Measurements from ENCODE around the gene MACROD2.

Gene MACROD2

DNA sequence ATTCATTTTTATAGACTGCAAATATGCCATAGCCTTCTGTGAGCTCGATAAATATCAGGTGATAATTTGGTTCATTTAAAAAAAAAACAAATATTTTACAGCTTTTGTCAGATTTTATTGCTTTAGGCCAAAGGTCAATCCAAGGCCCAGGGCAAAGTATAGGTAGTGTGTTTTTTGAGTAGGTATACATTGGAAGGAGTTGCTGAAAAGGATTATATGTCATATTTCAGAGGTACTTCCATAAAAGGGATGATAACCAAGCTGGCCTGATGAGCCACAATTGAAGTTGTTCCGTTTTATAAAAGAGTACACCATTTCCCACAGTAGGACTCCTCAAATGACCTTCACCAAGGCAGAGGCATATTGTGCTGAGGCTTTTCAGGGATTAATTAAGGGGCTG is 794.9 kb downstream of the MACROD2 start:
- H3K36me3 ChIP-seq (ENCODE audit: control insufficient read depth, insufficient read depth, low read length): no peaks in the 10 kb centered on the region
- H3K4me1 ChIP-seq (ENCODE audit: control insufficient read depth, insufficient read depth, low read length): no peaks in the 10 kb centered on the region
- H3K9ac ChIP-seq (ENCODE audit: low read depth, low read length): no peak overlapping the region
- H3K27me3 ChIP-seq (ENCODE audit: control insufficient read depth, insufficient read depth, low read length): no peaks in the 10 kb centered on the region
- H3K4me3 ChIP-seq (ENCODE audit: low read depth, low read length): no peak overlapping the region
- H3K9me3 ChIP-seq (ENCODE audit: control insufficient read depth, insufficient read depth, low read length): no peaks in the 10 kb centered on the region

DNA sequence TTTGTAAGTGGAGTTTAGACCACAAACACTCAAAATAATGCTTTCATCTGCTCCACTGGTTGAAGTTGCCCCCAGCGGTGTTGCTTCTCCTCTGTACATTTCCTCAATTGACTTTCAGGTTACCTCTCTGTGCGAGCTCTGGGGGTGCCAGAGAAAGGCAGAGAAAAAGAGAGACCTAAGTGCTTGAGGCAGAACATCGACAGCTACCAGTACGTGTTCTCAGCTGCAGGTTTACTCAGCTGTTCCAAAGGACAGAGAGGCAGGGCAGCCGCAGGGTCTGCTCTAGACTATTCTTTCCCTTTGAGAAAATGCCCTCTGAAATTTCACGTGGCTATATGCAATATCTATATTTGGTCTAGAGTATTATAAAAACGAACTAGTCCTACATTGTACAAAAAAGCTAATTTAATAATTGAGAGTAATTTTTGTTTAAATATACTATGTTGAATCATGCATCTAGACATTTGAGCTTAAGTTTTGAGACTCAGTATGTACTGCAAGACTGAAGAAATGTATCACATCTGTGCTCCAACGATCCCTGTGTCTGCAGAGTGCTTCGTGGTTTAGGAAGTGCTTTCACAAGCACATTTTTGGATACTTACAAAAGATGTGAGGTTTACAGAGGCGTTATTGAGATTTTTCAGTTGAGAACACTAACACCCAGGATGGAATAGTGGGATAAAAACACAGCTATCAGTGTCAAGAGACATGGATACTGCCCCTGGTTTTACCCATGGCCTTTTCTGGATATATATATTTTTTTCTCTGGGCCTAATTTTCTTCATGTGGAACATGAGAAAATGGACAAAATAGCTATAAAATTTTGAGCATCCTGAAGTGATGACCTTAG is 795.7 kb downstream of the MACROD2 start:
- H3K4me3 ChIP-seq (ENCODE audit: low read depth, low read length): no peak overlapping the region
- no peaks in the 10 kb centered on the region for H3K27me3 ChIP-seq (ENCODE audit: control insufficient read depth, insufficient read depth, low read length)
- H3K4me1 ChIP-seq (ENCODE audit: control insufficient read depth, insufficient read depth, low read length): no peaks in the 10 kb centered on the region
- no peak overlapping the region for H3K9ac ChIP-seq (ENCODE audit: low read depth, low read length)
- H3K36me3 ChIP-seq (ENCODE audit: control insufficient read depth, insufficient read depth, low read length): no peaks in the 10 kb centered on the region
- no peaks in the 10 kb centered on the region for H3K9me3 ChIP-seq (ENCODE audit: control insufficient read depth, insufficient read depth, low read length)

DNA sequence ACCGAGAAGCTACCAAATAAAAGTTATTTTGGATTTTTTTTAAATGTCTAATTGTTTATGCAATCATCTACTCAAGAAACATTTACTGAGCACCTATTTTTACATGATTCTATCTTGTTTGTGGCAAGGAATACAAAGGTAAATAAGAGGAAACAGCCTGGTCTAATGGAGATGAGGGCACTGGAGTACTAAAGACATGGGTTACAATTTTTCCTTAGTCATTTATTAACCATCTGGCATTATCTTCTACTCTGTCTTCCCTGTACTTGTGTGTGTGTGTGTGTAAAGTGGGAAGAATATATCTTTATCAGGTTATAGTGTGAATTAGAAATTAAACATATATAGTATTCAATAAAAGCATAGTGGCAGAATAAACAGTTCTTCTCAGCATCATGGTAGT is 797.6 kb downstream of the MACROD2 start:
- no peaks in the 10 kb centered on the region for H3K36me3 ChIP-seq (ENCODE audit: control insufficient read depth, insufficient read depth, low read length)
- H3K4me3 ChIP-seq (ENCODE audit: low read depth, low read length): no peak overlapping the region
- H3K9me3 ChIP-seq (ENCODE audit: control insufficient read depth, insufficient read depth, low read length): no peaks in the 10 kb centered on the region
- H3K9ac ChIP-seq (ENCODE audit: low read depth, low read length): no peak overlapping the region
- H3K27me3 ChIP-seq (ENCODE audit: control insufficient read depth, insufficient read depth, low read length): no peaks in the 10 kb centered on the region
- no peaks in the 10 kb centered on the region for H3K4me1 ChIP-seq (ENCODE audit: control insufficient read depth, insufficient read depth, low read length)

DNA sequence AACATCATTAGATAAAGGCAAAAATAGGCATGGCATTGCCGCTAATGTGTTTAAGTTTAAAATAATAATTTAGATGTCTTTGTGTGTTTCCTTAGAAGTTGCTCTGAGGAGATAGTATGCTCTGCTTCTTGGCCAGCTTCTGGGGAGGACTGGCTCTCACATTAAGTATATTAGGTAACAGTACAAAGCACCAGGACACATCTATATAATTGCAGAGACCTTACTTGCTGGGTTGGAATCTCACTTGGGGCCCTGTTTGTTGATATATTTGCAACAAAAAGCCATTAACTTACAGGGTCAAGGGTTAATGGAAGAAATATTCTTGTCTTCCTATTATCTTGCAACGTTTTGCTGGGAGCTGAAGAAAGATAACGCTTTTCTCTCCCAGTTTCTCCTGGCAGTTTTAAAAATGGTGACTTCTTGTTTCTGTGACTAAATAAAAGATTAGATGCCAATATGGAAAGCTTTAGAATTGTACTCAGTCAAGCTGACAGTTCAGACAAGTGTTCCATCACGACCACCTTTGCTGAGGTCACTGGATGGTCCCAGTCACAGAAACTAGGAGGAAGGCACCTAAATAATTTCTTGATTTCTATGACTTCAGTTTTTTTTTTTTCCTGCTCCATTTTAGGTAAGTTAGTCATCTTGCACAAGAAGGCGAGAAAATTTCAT is 804.4 kb downstream of the MACROD2 start:
- no peaks in the 10 kb centered on the region for H3K27me3 ChIP-seq (ENCODE audit: control insufficient read depth, insufficient read depth, low read length)
- no peaks in the 10 kb centered on the region for H3K4me1 ChIP-seq (ENCODE audit: control insufficient read depth, insufficient read depth, low read length)
- H3K9me3 ChIP-seq (ENCODE audit: control insufficient read depth, insufficient read depth, low read length): no peaks in the 10 kb centered on the region
- no peaks in the 10 kb centered on the region for H3K36me3 ChIP-seq (ENCODE audit: control insufficient read depth, insufficient read depth, low read length)
- no peak overlapping the region for H3K4me3 ChIP-seq (ENCODE audit: low read depth, low read length)
- H3K9ac ChIP-seq (ENCODE audit: low read depth, low read length): no peak overlapping the region

DNA sequence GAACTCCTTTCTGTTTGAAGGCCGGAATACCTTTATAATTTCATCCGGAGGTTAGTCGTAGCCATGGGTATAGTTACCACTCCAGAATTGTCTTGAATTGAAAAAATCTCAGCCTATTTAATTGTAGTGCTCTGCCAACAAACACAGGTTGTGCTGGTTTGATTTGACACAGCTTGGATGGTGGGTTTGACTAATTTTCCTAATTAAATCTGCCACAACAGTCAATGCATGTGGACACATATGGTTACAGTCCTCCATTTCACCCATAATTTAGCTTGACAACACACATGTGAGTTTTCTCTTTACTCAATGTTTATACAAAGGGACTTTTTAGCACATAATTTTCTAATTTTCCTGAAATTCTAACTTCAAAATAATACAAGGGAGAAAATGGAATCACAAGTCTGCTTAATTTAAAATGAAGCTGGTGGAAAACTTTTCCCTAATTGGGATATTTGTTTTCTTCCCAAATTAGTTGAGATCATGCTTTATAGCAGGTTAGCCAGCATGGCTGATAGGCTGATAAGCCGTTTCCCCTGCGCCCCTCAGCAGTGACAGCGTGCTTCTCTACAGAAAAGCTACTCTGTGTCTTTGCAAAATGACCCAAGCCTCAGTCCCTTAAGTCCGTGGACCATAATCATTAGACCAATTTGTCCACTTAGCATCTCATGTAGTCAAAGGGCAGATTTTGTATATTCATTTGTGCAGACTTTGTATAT is 805.5 kb downstream of the MACROD2 start:
- H3K27me3 ChIP-seq (ENCODE audit: control insufficient read depth, insufficient read depth, low read length): no peaks in the 10 kb centered on the region
- H3K9ac ChIP-seq (ENCODE audit: low read depth, low read length): no peak overlapping the region
- no peaks in the 10 kb centered on the region for H3K9me3 ChIP-seq (ENCODE audit: control insufficient read depth, insufficient read depth, low read length)
- no peaks in the 10 kb centered on the region for H3K4me1 ChIP-seq (ENCODE audit: control insufficient read depth, insufficient read depth, low read length)
- H3K4me3 ChIP-seq (ENCODE audit: low read depth, low read length): no peak overlapping the region
- no peaks in the 10 kb centered on the region for H3K36me3 ChIP-seq (ENCODE audit: control insufficient read depth, insufficient read depth, low read length)

DNA sequence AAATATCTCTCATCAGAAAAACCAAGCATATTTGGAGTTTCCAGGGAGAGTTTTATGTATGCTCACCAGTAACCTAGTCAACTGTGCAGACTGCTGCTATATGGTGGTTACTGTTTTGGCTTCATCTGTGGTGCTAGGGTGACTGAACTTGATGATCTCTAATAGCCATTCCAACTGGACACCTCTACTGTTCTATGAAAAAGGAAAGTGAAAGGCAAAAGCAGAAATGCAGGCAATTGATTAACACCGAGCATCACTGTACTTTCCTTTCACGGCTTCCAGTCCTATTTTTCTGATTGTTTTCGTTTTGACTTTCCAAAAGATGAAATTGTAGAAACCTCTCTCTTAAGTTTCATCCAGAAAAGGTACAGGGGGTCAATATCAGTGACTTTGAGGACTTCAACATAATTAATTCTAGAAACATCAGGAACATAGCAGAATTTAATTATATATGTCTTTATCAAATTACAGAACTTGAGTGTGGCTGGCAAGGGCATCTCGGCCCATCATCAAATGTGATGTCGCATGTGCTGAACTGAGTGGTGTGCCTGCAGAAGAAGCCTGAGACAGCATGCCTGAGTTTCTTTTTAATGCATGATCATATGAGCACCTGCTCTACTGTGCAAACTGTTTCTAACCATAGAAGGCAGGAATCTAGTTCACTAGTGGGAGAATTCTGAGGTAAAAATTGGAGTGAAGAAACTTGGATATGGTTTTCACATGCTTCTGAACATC is 806.4 kb downstream of the MACROD2 start:
- no peak overlapping the region for H3K4me3 ChIP-seq (ENCODE audit: low read depth, low read length)

DNA sequence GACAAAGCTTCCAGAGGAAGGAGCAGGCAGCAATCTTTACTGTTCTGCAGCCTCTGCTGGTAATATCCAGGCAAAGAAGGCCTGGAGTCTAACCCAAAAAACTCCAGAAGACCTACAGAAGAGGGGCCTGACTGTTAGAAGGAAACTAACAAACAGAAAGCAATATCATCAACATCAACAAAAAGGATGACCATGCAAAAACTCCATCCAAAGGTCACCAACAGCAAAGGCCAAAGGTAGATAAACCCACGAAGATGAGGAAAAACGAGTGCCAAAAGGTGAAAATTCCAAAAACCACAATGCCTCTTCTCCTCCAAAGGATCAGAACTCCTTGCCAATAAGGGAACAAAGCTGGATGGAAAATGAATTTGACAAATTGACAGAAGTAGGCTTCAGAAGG is 811.9 kb downstream of the MACROD2 start:
- Histone ChIP-seq H3K9ac (ENCODE audit: low read depth, low read length) (no peak overlapping the region), H3K36me3 (ENCODE audit: control insufficient read depth, insufficient read depth, low read length) (no peaks in the 10 kb centered on the region), H3K4me3 (ENCODE audit: low read depth, low read length) (no peak overlapping the region), H3K4me1 (ENCODE audit: control insufficient read depth, insufficient read depth, low read length) (no peaks in the 10 kb centered on the region), H3K27me3 (ENCODE audit: control insufficient read depth, insufficient read depth, low read length) (no peaks in the 10 kb centered on the region), H3K9me3 (ENCODE audit: control insufficient read depth, insufficient read depth, low read length) (no peaks in the 10 kb centered on the region)

More for the DNA sequence above, 806.4 kb downstream of the MACROD2 start:
- Histone ChIP-seq H3K9me3 (ENCODE audit: control insufficient read depth, insufficient read depth, low read length) (no peaks in the 10 kb centered on the region), H3K27me3 (ENCODE audit: control insufficient read depth, insufficient read depth, low read length) (no peaks in the 10 kb centered on the region), H3K4me1 (ENCODE audit: control insufficient read depth, insufficient read depth, low read length) (no peaks in the 10 kb centered on the region), H3K36me3 (ENCODE audit: control insufficient read depth, insufficient read depth, low read length) (no peaks in the 10 kb centered on the region), H3K9ac (ENCODE audit: low read depth, low read length) (no peak overlapping the region)

DNA sequence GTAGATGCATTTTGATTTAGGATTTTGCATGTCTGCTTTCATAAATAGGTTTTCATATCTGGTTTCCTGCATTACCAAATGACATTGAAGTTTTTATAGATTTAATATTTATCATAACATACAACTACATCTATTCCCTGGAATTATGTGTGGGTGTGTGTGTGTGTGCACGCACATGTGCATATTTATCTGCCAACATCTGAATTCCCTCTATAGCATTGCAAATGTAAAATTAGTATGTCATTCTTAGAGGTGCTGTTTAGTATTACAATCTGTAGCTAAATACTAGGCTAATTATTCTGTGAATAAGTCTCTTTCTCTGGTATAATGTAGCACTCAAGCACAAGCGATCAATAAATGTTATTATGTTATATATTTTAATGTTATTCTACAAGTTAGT is 820.0 kb downstream of the MACROD2 start:
- no peak overlapping the region for H3K4me3 ChIP-seq (ENCODE audit: low read depth, low read length)
- no peaks in the 10 kb centered on the region for H3K9me3 ChIP-seq (ENCODE audit: control insufficient read depth, insufficient read depth, low read length)
- H3K9ac ChIP-seq (ENCODE audit: low read depth, low read length): no peak overlapping the region
- no peaks in the 10 kb centered on the region for H3K36me3 ChIP-seq (ENCODE audit: control insufficient read depth, insufficient read depth, low read length)
- H3K4me1 ChIP-seq (ENCODE audit: control insufficient read depth, insufficient read depth, low read length): no peaks in the 10 kb centered on the region
- H3K27me3 ChIP-seq (ENCODE audit: control insufficient read depth, insufficient read depth, low read length): no peaks in the 10 kb centered on the region

DNA sequence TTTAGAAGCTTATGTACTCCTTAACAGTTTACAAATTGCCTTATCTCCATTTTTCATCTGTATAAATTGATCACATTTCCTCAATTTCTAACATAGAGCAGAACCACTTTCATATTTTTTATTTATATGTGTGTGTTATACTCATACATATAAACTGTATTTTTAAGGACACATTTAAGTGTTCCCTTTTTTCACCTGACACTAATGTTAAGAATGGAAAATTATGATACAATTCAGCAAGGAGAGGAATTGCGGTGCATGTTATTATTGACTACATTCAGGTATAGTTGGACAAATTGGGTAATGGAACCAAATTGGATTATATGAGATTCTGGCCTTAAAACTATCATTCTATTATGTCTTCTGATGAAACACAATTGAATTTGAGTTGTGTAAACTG is 821.2 kb downstream of the MACROD2 start:
- Histone ChIP-seq H3K9ac (ENCODE audit: low read depth, low read length) (no peak overlapping the region), H3K4me3 (ENCODE audit: low read depth, low read length) (no peak overlapping the region), H3K9me3 (ENCODE audit: control insufficient read depth, insufficient read depth, low read length) (no peaks in the 10 kb centered on the region), H3K27me3 (ENCODE audit: control insufficient read depth, insufficient read depth, low read length) (no peaks in the 10 kb centered on the region), H3K4me1 (ENCODE audit: control insufficient read depth, insufficient read depth, low read length) (no peaks in the 10 kb centered on the region), H3K36me3 (ENCODE audit: control insufficient read depth, insufficient read depth, low read length) (no peaks in the 10 kb centered on the region)

DNA sequence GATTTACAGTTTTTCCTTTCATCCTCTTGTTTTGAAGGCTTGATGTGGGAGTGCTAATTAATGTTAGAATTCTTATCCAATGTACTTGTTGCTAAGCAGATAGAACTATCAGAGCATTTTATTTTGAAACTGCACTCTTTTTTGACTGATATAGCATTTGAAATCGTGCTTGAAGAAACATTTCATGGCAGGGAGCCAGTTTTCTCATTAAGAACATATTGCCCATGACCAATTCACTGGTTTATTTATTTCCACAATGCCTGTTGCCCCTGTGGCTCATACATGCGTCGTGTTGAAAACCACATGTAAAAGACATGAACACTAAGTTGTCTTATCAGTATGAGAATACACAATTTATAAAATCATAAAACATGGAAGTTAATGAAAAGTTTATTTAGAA is 821.8 kb downstream of the MACROD2 start:
- Histone ChIP-seq H3K9me3 (ENCODE audit: control insufficient read depth, insufficient read depth, low read length) (no peaks in the 10 kb centered on the region), H3K4me1 (ENCODE audit: control insufficient read depth, insufficient read depth, low read length) (no peaks in the 10 kb centered on the region), H3K36me3 (ENCODE audit: control insufficient read depth, insufficient read depth, low read length) (no peaks in the 10 kb centered on the region), H3K4me3 (ENCODE audit: low read depth, low read length) (no peak overlapping the region), H3K27me3 (ENCODE audit: control insufficient read depth, insufficient read depth, low read length) (no peaks in the 10 kb centered on the region), H3K9ac (ENCODE audit: low read depth, low read length) (no peak overlapping the region)

DNA sequence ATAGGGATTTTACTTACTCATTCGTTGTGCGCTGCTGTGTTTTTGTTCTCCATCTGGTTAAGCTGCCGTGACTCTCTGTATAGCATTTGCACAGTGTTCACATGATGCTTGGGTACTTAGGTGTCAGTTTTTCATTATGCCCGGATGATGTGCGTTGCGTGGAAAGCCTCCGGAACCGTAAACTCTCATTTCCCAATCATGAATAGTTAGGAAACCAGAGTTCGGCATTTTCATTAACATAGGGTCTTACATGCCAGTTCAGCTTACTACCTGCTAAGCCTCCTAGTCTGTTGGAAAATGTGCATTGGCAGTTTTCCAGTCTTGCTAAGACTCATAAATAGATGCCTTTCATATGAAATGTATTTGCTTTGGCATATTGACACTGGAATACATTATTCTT is 825.5 kb downstream of the MACROD2 start:
- no peaks in the 10 kb centered on the region for H3K4me1 ChIP-seq (ENCODE audit: control insufficient read depth, insufficient read depth, low read length)
- H3K4me3 ChIP-seq (ENCODE audit: low read depth, low read length): no peak overlapping the region
- no peaks in the 10 kb centered on the region for H3K36me3 ChIP-seq (ENCODE audit: control insufficient read depth, insufficient read depth, low read length)
- no peaks in the 10 kb centered on the region for H3K27me3 ChIP-seq (ENCODE audit: control insufficient read depth, insufficient read depth, low read length)
- no peaks in the 10 kb centered on the region for H3K9me3 ChIP-seq (ENCODE audit: control insufficient read depth, insufficient read depth, low read length)
- no peak overlapping the region for H3K9ac ChIP-seq (ENCODE audit: low read depth, low read length)

All from iPS-15b (cell line).